HG03354 (cell line): ENCODE measurements around the gene IHH.
A peak's percentile ranks its signal among the peaks of the same experiment; 100 is the strongest.

Experiments
- ATAC-seq: cut with Tn5 transposase; IDR thresholded peaks from one replicate; pipeline ENCODE4 v1.9.1; 2021; ENCODE audit warnings: mild to moderate bottlenecking; ENCODE audit not compliant: unreplicated experiment, poor library complexity, severe bottlenecking

The IHH gene

GRCh38 chr2:219042750-219043149 is 18.0 kb downstream of the IHH start:
- no peak for ATAC-seq

GRCh38 chr2:219042157-219042556 is 18.6 kb downstream of the IHH start:
- ATAC-seq = no peak

- no peak for ATAC-seq
These were observed 19.5 kb downstream of the IHH start, which contains the start of gene CFAP65 for GRCh38 chr2:219041252-219041651. CFAP65 (minus strand) TSS chr2:219041516; CDS start chr2:219039048, 2,468 bp downstream.

GRCh38 chr2:219038600-219038999 is 22.1 kb downstream of the IHH start:
- ATAC-seq = no peak

- ATAC-seq = no peak
These were observed 22.8 kb downstream of the IHH start for GRCh38 chr2:219037783-219038499.

GRCh38 chr2:219035942-219036341 is 24.8 kb downstream of the IHH start:
- no peak for ATAC-seq

- no peak for ATAC-seq
These were observed 25.9 kb downstream of the IHH start for GRCh38 chr2:219034823-219035222.

GRCh38 chr2:219032051-219032745 is 28.5 kb downstream of the IHH start:
- no peak for ATAC-seq

- no peak for ATAC-seq
These were observed 29.5 kb downstream of the IHH start for GRCh38 chr2:219031005-219031738.

- ATAC-seq = no peak
These were observed 30.4 kb downstream of the IHH start for GRCh38 chr2:219030177-219030940.

GRCh38 chr2:219029829-219030165 is 30.9 kb downstream of the IHH start:
- ATAC-seq = peak; percentile 84

GRCh38 chr2:219028996-219029828 is 31.5 kb downstream of the IHH start:
- peak; percentile 22 for ATAC-seq

GRCh38 chr2:219028141-219028540 is 32.6 kb downstream of the IHH start:
- ATAC-seq = no peak

GRCh38 chr2:219027511-219028055 is 33.1 kb downstream of the IHH start:
- no peak for ATAC-seq

GRCh38 chr2:219026946-219027345 is 33.8 kb downstream of the IHH start:
- no peak for ATAC-seq

GRCh38 chr2:219025637-219026585 is 34.8 kb downstream of the IHH start:
- ATAC-seq = no peak

GRCh38 chr2:219024059-219024458 is 36.7 kb downstream of the IHH start:
- no peak for ATAC-seq

- ATAC-seq = no peak
These were observed 37.6 kb downstream of the IHH start for GRCh38 chr2:219023045-219023605.
